Activated CD4-positive, alpha-beta memory T cell treated with anti-CD3 and anti-CD28 coated beads, Interleukin-2, amount 10 ng/mL, durations not matched to agents 7 days and 5 days (primary cell): ENCODE results near the gene SGF29. TPM values are rescaled to one million over a fixed set of nuclear protein-coding genes. Genes with fewer than 3 reads are reported as not detected.
A peak's percentile ranks its signal among the peaks of the same experiment; 100 is the strongest.
"Not testable (repeated sequence)": the region's sequence is repeated elsewhere in the genome, so short reads cannot be mapped to it uniquely, and the experiment has no call there.

Experiments used
- CTCF ChIA-PET: fragments of 350-600 bp; sonication (Branson Sonifier 250); formaldehyde crosslinking; loops from one replicate; lab custom pipeline; 2021; ENCODE audit warnings: antibody characterized with exemption, inconsistent platforms; lab: Charles Lee
- POLR2A ChIA-PET: fragments of 350-600 bp; sonication (Branson Sonifier 250); formaldehyde crosslinking; loops from one replicate; lab custom pipeline; 2021; ENCODE audit warnings: antibody characterized with exemption; lab: Charles Lee
- DNase-seq: peaks from one replicate; pipeline ENCODE4 v3.0.0-alpha.2; 2020
- H3K27ac Mint-ChIP-seq: one replicate; pipeline ENCODE4 v1.8.0; 2021; ENCODE audit warnings: mild to moderate bottlenecking, mixed read lengths
- H3K27me3 Mint-ChIP-seq: one replicate; pipeline ENCODE4 v1.8.0; 2021; ENCODE audit warnings: mixed read lengths
- H3K36me3 Mint-ChIP-seq: one replicate; pipeline ENCODE4 v1.8.0; 2021; ENCODE audit warnings: low read depth, mixed read lengths
- H3K4me1 Mint-ChIP-seq: one replicate; pipeline ENCODE4 v1.8.0; 2021; ENCODE audit warnings: mixed read lengths
- H3K4me3 Mint-ChIP-seq: one replicate; pipeline ENCODE4 v1.8.0; 2021; ENCODE audit warnings: mild to moderate bottlenecking, mixed read lengths
- H3K9me3 Mint-ChIP-seq: one replicate; pipeline ENCODE4 v1.8.0; 2021; ENCODE audit warnings: mixed read lengths
- total RNA-seq, 2 experiments: library from RNA; stranded (reverse); gene quantifications; one replicate each; pipeline ENCODE4 v1.2.3, GENCODE V29; 2021

Gene SGF29
- total RNA-seq, 2 experiments from 2014 or later, result 25.8 to 28.0 TPM

DNA sequence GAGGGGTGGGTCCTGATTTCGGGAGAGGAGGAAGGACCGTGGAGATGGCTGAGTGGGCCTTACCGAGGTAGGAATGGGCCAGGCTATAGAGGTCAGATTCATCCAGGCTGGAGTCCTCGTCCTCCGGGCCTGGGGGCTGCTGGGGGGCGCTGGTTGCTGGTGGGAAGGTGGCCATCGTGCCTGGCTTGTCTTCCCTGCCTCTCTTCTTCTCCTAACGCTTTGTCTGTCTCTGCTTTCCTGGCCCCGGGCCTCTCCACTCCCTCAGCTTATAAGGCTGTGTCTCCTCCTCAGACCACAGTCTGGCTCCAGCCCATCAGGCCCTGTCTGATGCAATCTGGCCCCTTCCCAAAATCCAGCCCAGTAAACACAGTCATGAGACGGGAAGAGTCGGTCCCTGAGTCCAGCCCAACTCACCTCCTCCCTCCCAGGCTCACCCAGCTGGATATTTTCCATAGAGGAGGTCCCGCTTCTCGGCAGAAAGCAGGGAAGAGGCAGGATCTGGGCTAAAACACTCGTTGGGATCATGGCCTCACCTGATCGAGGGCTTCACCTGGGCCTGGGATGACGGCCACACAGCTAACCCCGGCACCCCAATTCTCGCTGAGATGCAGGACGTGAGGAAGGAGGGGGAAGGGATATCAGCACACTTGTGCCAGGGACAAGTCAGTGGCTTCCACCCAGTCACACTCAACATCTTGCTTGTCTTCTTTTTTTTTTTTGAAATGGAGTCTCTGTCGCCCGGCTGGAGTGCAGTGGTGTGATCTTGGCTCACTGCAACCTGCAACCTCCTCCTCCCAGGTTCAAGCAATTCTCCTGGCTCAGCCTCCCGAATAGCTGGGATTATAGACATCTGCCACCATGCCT is 14.8 kb upstream of the SGF29 start, which contains the start of gene NUPR1:
TSS of gene NUPR1 (minus strand) at position 242 of the 864 bp plus-strand sequence. CDS start at position 175, 67 bp downstream.
- POLR2A ChIA-PET, result no interaction called here

DNA sequence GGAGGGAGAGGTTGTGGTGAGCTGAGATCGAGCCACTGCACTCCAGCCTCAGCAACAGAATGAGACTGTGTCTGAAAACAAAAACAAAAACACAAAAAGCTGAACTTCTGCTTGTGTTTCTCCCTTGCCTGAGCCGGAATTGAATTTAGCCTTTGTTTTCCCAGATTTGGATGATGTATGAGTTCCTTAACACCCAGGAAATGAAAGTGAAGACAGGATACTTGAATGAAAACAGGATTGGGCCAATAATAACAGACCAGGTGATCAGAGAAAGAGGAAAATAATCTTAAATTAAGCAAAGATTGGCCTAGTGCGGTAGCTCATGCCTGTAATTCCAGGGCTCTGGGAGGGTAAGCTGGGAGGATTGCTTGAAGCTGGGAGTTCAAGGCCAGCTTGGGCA is 13.4 kb upstream of the SGF29 start:
- H3K4me1 Mint-ChIP-seq, result peaks cover 5% of the 10 kb centered on the region
- H3K27ac Mint-ChIP-seq, result no peak overlapping the region
- no peaks in the 10 kb centered on the region for H3K36me3 Mint-ChIP-seq
- no peaks in the 10 kb centered on the region for H3K9me3 Mint-ChIP-seq
- ChIA-PET CTCF (interaction anchor here (1.1 kb wide), 2 partner anchors 9 to 263 kb away, joined by 3 to 4 read pairs; no protein-coding TSS in a partner anchor), POLR2A (no interaction called here)
- H3K4me3 Mint-ChIP-seq, result no peak overlapping the region
- no peak for DNase-seq
- H3K27me3 Mint-ChIP-seq, result no peaks in the 10 kb centered on the region

More for the DNA sequence above, 14.8 kb upstream of the SGF29 start, which contains the start of gene NUPR1:
- peaks cover 17% of the 10 kb centered on the region for H3K4me1 Mint-ChIP-seq
- no peaks in the 10 kb centered on the region for H3K9me3 Mint-ChIP-seq
- H3K4me3 Mint-ChIP-seq, result no peak within 1 kb of the TSS
- no peaks in the 10 kb centered on the region for H3K27me3 Mint-ChIP-seq
- CTCF ChIA-PET, result interaction anchor here (1.1 kb wide), 1 partner anchor 262 kb away, joined by 3 read pairs; no protein-coding TSS in a partner anchor
- no peaks in the 10 kb centered on the region for H3K36me3 Mint-ChIP-seq
- no peak within 1 kb of the TSS for H3K27ac Mint-ChIP-seq
- no peak for DNase-seq

DNA sequence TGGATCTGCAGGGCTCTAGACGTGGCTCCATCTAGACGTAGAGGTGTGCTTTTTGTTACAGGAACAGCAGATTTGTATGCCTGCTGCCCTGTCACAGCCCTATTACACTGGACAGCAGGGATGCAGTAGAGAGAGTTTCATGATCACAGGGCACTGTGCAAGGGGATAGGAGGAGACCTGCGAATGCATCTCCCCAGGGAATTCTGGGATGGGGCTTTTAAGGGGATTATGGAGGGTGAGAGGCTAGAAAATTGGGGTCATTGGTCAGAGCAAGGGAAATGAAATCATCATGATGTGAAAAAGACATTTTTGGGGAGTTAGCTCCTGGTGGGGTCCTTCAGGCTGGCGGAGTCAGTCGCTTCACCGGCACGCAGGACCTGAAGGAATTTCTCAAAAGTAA is 11.1 kb upstream of the SGF29 start:
- no peaks in the 10 kb centered on the region for H3K9me3 Mint-ChIP-seq
- ChIA-PET CTCF (interaction anchor here (1.0 kb wide), 1 partner anchor 8 kb away, joined by 4 read pairs; no protein-coding TSS in a partner anchor), POLR2A (no interaction called here)
- no peaks in the 10 kb centered on the region for H3K36me3 Mint-ChIP-seq
- peaks cover 2% of the 10 kb centered on the region for H3K4me1 Mint-ChIP-seq
- no peaks in the 10 kb centered on the region for H3K27me3 Mint-ChIP-seq
- H3K4me3 Mint-ChIP-seq, result no peak overlapping the region
- no peak for DNase-seq
- no peak overlapping the region for H3K27ac Mint-ChIP-seq

DNA sequence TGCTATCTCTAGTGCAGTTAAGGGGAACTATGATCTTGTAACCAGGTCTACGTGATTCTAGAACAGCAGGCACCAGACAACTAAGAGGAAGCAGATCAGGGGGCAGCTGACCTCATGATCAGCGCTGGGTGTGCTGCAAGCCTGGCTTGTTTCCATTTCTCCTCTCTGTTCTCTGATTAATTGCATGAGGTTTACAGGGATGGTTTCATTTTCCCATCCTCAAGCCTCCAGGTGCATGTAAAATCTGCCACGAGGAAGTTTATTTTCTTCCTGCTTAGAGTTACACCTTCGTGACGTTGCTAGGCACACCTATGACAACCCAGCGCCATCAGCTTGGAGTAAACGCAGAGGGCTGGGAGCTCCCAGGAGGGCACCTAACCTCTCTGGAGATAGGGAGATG is 10.6 kb upstream of the SGF29 start:
- POLR2A ChIA-PET, result no interaction called here
- CTCF ChIA-PET, result interaction anchor here (1.0 kb wide), 1 partner anchor 9 kb away, joined by 4 read pairs; no protein-coding TSS in a partner anchor
- no peak for DNase-seq
- no peaks in the 10 kb centered on the region for H3K9me3 Mint-ChIP-seq
- H3K27ac Mint-ChIP-seq, result no peak overlapping the region
- peaks cover 2% of the 10 kb centered on the region for H3K4me1 Mint-ChIP-seq
- H3K4me3 Mint-ChIP-seq, result no peak overlapping the region
- H3K36me3 Mint-ChIP-seq, result no peaks in the 10 kb centered on the region
- peaks cover 3% of the 10 kb centered on the region for H3K27me3 Mint-ChIP-seq

DNA sequence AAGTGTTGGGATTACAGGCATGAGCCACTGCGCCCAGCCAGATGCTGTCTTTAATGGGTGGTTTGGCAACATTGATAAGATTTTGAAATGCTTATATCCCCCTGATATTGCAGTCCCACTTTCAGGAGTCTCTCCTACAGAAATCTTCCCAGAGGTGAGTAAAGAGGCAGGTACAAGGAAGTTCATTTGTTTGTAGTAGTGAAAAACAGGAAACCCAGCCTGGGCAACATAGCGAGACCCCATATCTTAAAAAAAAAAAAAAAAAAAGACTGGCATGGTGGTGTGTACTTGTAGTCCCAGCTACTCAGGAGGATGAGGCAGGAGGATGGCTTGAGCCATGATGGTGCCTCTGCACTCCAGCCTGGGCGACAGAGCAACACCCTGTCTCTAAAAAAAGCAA is 8.7 kb upstream of the SGF29 start:
- H3K4me1 Mint-ChIP-seq, result peaks cover 5% of the 10 kb centered on the region
- no peak overlapping the region for H3K27ac Mint-ChIP-seq
- H3K9me3 Mint-ChIP-seq, result no peaks in the 10 kb centered on the region
- no peak for DNase-seq
- CTCF ChIA-PET, result no interaction called here
- peaks cover 3% of the 10 kb centered on the region for H3K27me3 Mint-ChIP-seq
- POLR2A ChIA-PET, result interaction anchor here (1.1 kb wide), 1 partner anchor 10 kb away, joined by 3 read pairs; no protein-coding TSS in a partner anchor
- no peaks in the 10 kb centered on the region for H3K36me3 Mint-ChIP-seq
- H3K4me3 Mint-ChIP-seq, result no peak overlapping the region

DNA sequence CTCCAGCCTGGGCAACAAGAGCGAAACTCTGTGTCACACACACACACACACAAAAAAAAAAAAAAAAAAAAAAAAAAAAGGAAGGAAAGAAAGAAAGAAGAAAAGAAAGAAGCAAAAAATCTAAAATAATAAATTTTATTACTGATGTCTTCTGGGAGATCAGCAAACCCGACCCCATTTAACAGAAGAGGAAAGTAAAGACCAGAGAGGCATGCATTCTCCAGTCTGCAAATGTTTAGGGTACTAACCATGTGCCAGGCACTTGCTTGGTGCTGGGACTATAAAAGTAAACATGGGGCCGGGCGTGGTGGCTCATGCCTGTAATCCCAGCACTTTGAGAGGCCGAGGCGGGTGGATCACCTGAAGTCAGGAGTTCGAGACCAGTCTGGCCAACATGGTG is 7.8 kb upstream of the SGF29 start:
- H3K4me3 Mint-ChIP-seq, H3K36me3 Mint-ChIP-seq, H3K27ac Mint-ChIP-seq, POLR2A ChIA-PET, DNase-seq, H3K27me3 Mint-ChIP-seq, H3K4me1 Mint-ChIP-seq, H3K9me3 Mint-ChIP-seq: not testable (repeated sequence)
- CTCF ChIA-PET, result interaction anchor here (0.6 kb wide), 1 partner anchor 906 kb away, joined by 3 read pairs; no protein-coding TSS in a partner anchor

DNA sequence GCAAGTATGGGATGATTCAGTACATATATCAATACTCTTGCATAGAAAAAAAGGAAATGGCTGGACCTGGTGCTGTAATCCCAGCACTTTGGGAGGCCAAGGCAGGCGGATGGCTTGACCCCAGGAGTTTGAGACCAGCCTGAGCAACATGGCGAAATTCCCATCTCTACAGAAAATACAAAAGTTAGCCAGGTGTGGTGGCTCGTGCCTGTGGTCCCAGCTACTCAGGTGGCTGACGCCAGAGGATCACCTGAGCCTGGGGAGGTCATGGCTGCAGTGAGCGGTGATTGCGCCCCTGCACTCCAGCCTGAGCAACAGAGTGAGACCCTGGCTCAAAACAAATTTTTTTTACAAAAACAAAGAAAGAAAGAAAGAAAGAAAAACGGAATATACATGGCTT is 7.1 kb upstream of the SGF29 start:
- Mint-ChIP-seq H3K36me3 (no peaks in the 10 kb centered on the region), H3K4me3 (no peak overlapping the region), H3K27ac (no peak overlapping the region), H3K27me3 (peaks cover 3% of the 10 kb centered on the region), H3K4me1 (peaks cover 5% of the 10 kb centered on the region), H3K9me3 (no peaks in the 10 kb centered on the region)
- ChIA-PET POLR2A (no interaction called here), CTCF (no interaction called here)
- DNase-seq, result no peak

DNA sequence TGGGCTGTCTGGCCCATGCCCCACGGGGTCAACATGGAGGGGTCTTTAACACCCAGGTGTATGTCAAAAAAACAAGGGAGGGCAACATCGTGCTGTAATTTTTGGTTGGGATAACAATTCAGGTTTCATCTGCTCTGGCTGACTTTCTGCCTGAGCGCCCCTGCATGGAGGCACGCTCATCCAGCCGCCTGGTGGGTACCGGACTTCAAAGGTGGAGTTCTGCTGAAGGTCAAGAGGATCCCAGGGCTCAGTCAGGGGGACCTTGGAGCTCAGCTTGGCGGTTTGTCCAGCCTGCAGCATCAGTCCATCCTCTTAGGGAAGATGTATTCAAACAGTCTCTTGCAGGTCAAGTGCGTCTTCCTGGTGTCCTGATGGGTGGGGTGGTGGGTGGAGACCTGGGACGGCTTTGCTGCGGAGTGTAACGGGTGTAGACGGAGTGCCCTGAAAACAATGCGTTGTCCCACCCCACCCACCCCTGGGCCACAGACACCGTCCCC is 5.4 kb upstream of the SGF29 start:
- H3K27ac Mint-ChIP-seq, result no peak overlapping the region
- H3K4me3 Mint-ChIP-seq, result no peak overlapping the region
- ChIA-PET POLR2A (no interaction called here), CTCF (no interaction called here)
- DNase-seq, result no peak
- no peaks in the 10 kb centered on the region for H3K9me3 Mint-ChIP-seq
- no peaks in the 10 kb centered on the region for H3K36me3 Mint-ChIP-seq
- H3K4me1 Mint-ChIP-seq, result peaks cover 6% of the 10 kb centered on the region
- peaks cover 3% of the 10 kb centered on the region for H3K27me3 Mint-ChIP-seq

DNA sequence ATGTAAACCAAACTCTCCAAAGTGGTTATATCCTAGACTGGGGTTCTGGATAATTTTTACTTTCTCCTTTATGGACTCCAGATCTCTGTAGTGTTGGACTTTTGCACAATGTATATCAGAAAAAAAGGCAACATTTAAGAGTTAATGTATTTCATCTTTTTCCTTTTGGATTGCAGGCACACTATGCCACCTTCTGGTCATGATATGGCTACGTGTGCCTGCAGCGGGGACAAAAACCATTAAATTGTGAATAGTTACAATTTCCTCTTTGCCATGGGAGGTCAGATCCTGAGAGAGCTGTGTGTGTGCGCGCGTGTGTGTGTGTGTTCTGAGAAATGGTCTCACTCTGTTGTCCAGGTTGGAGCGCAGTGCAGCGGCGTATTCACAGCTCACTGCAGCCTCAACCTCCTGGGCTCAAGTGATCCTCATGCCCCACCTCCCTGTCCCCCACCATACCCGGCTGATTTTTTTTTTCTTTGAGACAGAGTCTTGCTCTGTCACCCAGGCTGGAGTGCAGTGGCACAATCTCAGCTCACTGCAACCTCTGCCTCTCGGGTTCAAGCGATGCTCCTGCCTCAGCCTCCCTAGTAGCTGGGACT is 4.3 kb upstream of the SGF29 start:
- CTCF ChIA-PET, result interaction anchor here (0.9 to 1.5 kb wide), 3 partner anchors 8 to 228 kb away, joined by 3 to 4 read pairs (median 3); no protein-coding TSS in a partner anchor
- Mint-ChIP-seq H3K9me3 (no peaks in the 10 kb centered on the region), H3K4me3 (no peak overlapping the region), H3K4me1 (peaks cover 10% of the 10 kb centered on the region), H3K27me3 (peaks cover 3% of the 10 kb centered on the region), H3K36me3 (no peaks in the 10 kb centered on the region), H3K27ac (no peak overlapping the region)
- DNase-seq, result peak; percentile 19
- POLR2A ChIA-PET, result no interaction called here

DNA sequence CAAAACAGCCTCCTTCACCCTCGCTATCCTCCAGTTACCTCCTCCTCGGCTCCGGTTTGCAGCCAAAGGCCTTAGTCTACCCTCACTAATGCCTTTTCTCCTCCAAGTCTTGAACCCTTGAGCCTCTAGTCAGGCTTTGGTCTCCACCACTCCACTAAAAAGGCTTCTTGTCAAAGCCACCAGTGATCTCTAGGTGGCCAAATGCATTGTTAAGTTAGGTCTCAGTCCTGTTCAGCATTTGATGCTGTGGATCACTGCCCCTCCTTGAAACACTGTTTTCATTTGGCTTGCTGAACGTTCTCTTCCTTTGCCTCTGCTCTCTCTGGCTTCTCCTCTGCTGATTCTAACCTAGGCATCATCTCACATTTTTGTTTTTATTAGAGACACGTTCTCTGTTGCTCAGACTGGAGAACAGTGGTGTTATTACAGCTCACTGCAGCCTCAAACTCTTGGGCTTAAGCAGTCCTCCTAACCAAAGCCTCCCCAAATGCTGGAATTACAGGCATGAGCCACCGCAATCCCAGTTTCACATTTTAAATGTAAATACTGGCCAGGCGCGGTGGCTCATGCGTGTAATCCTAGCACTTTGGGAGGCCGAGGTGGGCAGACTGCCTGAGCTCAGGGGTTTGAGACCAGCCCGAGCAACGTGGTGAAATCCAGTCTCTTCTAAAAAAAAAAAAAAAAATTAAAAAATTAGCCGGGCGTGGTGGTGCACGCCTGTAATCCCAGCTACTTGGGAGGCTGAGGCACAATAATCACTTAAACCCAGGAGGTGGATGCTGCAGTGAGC is 1.1 kb downstream of the SGF29 start:
- peaks cover 22% of the 10 kb centered on the region for H3K36me3 Mint-ChIP-seq
- CTCF ChIA-PET, result interaction anchor here (0.5 to 1.7 kb wide), 7 partner anchors 9 to 875 kb away, joined by 3 to 6 read pairs (median 4); partner anchors contain the start of gene APOBR
- POLR2A ChIA-PET, result interaction anchor here (0.7 to 2.0 kb wide), 7 partner anchors 10 to 267 kb away, joined by 3 to 14 read pairs (median 3); partner anchors contain the start of genes APOBR, ATXN2L and CLN3
- peak overlapping the region; percentile 65 for H3K27ac Mint-ChIP-seq
- H3K4me3 Mint-ChIP-seq, result peak overlapping the region; percentile 79
- DNase-seq, result no peak
- no peaks in the 10 kb centered on the region for H3K9me3 Mint-ChIP-seq
- H3K4me1 Mint-ChIP-seq, result peaks cover 27% of the 10 kb centered on the region
- H3K27me3 Mint-ChIP-seq, result no peaks in the 10 kb centered on the region

DNA sequence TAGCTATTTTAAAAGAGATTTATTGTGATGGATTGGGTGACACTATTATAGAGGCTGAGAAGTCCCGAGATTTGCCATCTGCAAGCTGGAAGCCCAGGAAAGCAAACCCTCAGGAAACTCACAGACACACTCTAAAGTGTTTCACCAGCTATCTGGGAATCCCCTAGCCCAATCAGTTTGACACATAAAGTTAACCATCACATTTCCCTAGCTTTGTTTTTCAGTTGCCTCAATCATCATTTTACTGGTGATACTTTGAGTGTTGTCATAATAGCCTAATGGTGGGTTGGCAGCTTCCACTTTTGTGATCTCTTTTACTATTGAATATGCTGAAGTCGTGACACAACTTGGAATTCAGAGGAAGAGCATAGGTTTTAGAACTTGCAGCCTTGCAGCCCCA is 1.8 kb downstream of the SGF29 start:
- H3K4me3 Mint-ChIP-seq, result no peak overlapping the region
- CTCF ChIA-PET, result interaction anchor here (0.6 to 1.7 kb wide), 3 partner anchors 19 to 61 kb away, joined by 3 to 6 read pairs (median 4); no protein-coding TSS in a partner anchor

DNA sequence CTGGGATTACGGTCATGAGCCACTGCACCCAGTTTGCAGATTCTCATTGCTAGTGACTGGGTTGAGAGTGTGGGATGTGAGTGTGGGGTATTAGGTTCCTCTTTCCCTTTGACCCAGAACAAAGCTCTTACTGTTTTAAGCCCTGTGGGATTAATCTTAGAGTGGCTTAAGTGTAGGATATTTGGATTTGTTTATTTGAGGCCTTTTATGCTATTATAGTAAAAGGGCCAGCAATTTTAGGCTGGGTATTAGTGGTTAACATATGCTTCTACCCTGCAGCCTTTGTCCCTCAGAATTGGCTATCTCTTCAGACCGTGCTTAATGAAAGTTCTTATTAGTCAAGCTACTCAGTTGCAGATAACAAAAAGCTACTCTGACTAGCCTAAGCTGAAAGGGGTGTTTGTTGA is 3.2 kb downstream of the SGF29 start:
- Mint-ChIP-seq H3K36me3 (peaks cover 26% of the 10 kb centered on the region), H3K4me1 (peaks cover 28% of the 10 kb centered on the region), H3K9me3 (no peaks in the 10 kb centered on the region), H3K27ac (no peak overlapping the region), H3K27me3 (no peaks in the 10 kb centered on the region), H3K4me3 (no peak overlapping the region)
- no peak for DNase-seq
- ChIA-PET CTCF (no interaction called here), POLR2A (no interaction called here)

More for the DNA sequence above, 1.8 kb downstream of the SGF29 start:
- H3K4me1 Mint-ChIP-seq, result peaks cover 28% of the 10 kb centered on the region
- H3K27me3 Mint-ChIP-seq, result no peaks in the 10 kb centered on the region
- no peak for DNase-seq
- POLR2A ChIA-PET, result interaction anchor here (0.5 to 2.0 kb wide), 2 partner anchors 64 to 609 kb away, joined by 4 to 8 read pairs; partner anchors contain the start of gene CLN3
- no peak overlapping the region for H3K27ac Mint-ChIP-seq
- no peaks in the 10 kb centered on the region for H3K9me3 Mint-ChIP-seq
- H3K36me3 Mint-ChIP-seq, result peaks cover 22% of the 10 kb centered on the region
